ENCODE data around the gene GAK.

GAK gene

GRCh38 chr4:845836-846251 is 86.3 kb downstream of the GAK start:
- DNase-seq: no peak

- DNase-seq: no peak
These were observed 86.8 kb downstream of the GAK start for GRCh38 chr4:845233-845835.

GRCh38 chr4:844752-845232 is 87.3 kb downstream of the GAK start:
- DNase-seq: no peak

GRCh38 chr4:839675-840443 is 92.3 kb downstream of the GAK start:
- no peak for DNase-seq

GRCh38 chr4:837772-838171 is 94.3 kb downstream of the GAK start:
- no peak for DNase-seq

- DNase-seq: peak; percentile 10
These were observed 95.3 kb downstream of the GAK start for GRCh38 chr4:836750-837301.

- no peak for DNase-seq
These were observed 96.1 kb downstream of the GAK start for GRCh38 chr4:836003-836511.

GRCh38 chr4:835148-836002 is 96.7 kb downstream of the GAK start:
- no peak for DNase-seq

- DNase-seq: no peak
These were observed 97.6 kb downstream of the GAK start for GRCh38 chr4:834368-835147.

GRCh38 chr4:833731-834367 is 98.3 kb downstream of the GAK start:
- DNase-seq: no peak

GRCh38 chr4:833156-833555 is 99.0 kb downstream of the GAK start:
- no peak for DNase-seq

- no peak for DNase-seq
These were observed 99.6 kb downstream of the GAK start for GRCh38 chr4:832536-832935.

GRCh38 chr4:832108-832507 is 100.0 kb downstream of the GAK start:
- no peak for DNase-seq

- DNase-seq: no peak
These were observed 100.7 kb downstream of the GAK start for GRCh38 chr4:831483-831805.

GRCh38 chr4:830601-831482 is 101.3 kb downstream of the GAK start:
- DNase-seq: no peak

- DNase-seq: no peak
These were observed 102.1 kb downstream of the GAK start for GRCh38 chr4:829761-830600.

- DNase-seq: no peak
These were observed 102.8 kb downstream of the GAK start for GRCh38 chr4:829291-829690.

GRCh38 chr4:828641-829271 is 103.4 kb downstream of the GAK start:
- no peak for DNase-seq
